ENCODE data around the gene SLU7.

DNA sequence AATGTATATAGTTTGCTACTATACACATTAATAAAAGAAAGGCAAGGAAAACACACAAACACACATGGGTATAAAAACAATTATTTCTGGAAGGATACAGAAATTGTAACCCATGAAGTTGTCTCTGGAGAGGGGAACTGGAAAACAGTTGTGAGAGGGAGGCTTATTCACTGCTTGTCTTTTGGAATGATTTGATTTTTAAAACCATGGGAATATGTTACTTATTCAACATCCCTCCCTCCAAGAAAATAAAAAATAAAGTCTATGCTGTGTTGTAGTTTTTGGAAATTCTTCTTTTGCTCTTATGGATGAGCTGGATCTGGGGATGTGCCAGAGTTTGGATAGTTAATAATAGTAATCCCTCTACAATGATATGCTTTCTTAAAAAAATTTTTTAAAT, 42.5 kb downstream of the SLU7 start:
- no peak for TF ChIP-seq GATA2 (IDR thresholded peaks at IDR 0.05; ENCODE audit: low read depth, low read length)
- no peak for TF ChIP-seq GATA3 (IDR thresholded peaks at IDR 0.05; ENCODE audit: low read depth, low read length)
